Uterus (tissue), 4 donors: ENCODE results near the gene SUDS3. TPM values are rescaled to one million over a fixed set of nuclear protein-coding genes. Genes with fewer than 3 reads are reported as not detected.

Source experiments
- DNase-seq, 2 donors: peaks; one replicate each; pipeline ENCODE4 v3.0.0-alpha.2; 2019 to 2020
- H3K27ac ChIP-seq, 2 donors: fragments of 200-600 bp; sonication (generic); 1 replicate in 1 of 2; 2 replicates in 1 of 2; pipeline ENCODE4 v1.5.1; 2016 to 2018
- H3K27me3 ChIP-seq, 2 donors: fragments of 200-600 bp; sonication (generic); one replicate each; pipeline ENCODE4 v1.5.1; 2018 to 2019; ENCODE audit warnings: control low read depth in 1 of 2
- H3K36me3 ChIP-seq, 2 donors: fragments of 200-600 bp; sonication (generic); one replicate each; pipeline ENCODE4 v1.5.1; 2019; ENCODE audit warnings: control low read depth in 1 of 2
- H3K4me1 ChIP-seq, 2 donors: fragments of 200-600 bp; sonication (generic); one replicate each; pipeline ENCODE4 v1.5.1; 2018 to 2019; ENCODE audit warnings: control low read depth in 1 of 2
- H3K4me3 ChIP-seq, 2 donors: fragments of 200-600 bp; sonication (generic); 1 replicate in 1 of 2; 2 replicates in 1 of 2; pipeline ENCODE4 v1.5.1; 2018 to 2019; ENCODE audit warnings: mild to moderate bottlenecking in 1 of 2
- H3K9me3 ChIP-seq, 2 donors: fragments of 200-600 bp; sonication (generic); one replicate each; pipeline ENCODE4 v1.5.1; 2019; ENCODE audit warnings: control low read depth in 1 of 2
- POLR2A ChIP-seq, 2 donors: fragments of 450-650 bp; IDR thresholded peaks; one replicate each; pipeline ENCODE4 v1.6.1; 2016; ENCODE audit warnings: antibody characterized with exemption in 2 of 2, mild to moderate bottlenecking in 1 of 2, moderate library complexity in 1 of 2
- intact Hi-C: fragments of 100-400 bp; cut with DNase I; formaldehyde crosslinking; loops from one replicate; pipeline ENCODE4 v1.15.1; 2023; ENCODE audit warnings: low total_unique reads
- total RNA-seq, 4 donors: library from RNA; depleted of rRNA in 3 of 4; stranded (reverse); fragments of >200 nt in 3 of 4; gene quantifications; one replicate each; pipeline versions ENCODE4 v1.1.0 to v1.2.4, GENCODE V29; 2014 to 2023
- TF ChIP-seq, protein P1 (sequence below), 4 experiments: fragments of 200-600 bp in 2 of 4; fragments of 450-650 bp in 2 of 4; sonication (generic) in 2 of 4; IDR thresholded peaks; one replicate each; pipeline ENCODE4 v1.5.1; 2016 to 2019; ENCODE audit warnings: antibody characterized with exemption in 4 of 4, mild to moderate bottlenecking in 2 of 4, moderate library complexity in 1 of 4
- donor health status: DM: yes; HTN: yes; CAD: no.

Gene SUDS3
- total RNA-seq, 4 donors from 2014 or later, result 22.4 to 74.3 (median 30.7) TPM

DNA sequence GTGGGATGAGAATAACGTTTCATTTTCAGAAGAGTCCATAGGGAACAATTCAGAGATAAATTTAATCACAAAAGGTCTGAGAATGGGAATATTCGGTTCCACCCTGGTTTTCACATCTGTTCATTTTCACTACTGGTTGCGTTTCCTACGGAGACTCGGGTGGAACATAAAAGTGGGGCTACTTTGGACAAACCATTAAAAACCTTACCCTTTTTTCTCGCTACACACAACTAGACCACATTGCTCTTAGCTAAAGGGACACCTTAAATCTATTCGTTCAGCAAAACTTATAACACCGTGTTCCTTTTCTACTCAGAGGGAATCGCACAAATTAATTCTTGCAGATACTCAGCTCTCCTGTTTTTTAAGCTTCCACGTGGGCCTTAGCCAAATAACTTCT is 1.0 kb upstream of the SUDS3 start:
- Histone ChIP-seq H3K4me3 (peak overlapping the region in 1 of 2 donors; percentile 83), H3K9me3 (no peaks in the 10 kb centered on the region), H3K4me1 (peaks cover 0 to 7% of the 10 kb centered on the region in 2 donors), H3K27me3 (no peaks in the 10 kb centered on the region), H3K27ac (peak overlapping the region; percentile 94 to 97), H3K36me3 (no peaks in the 10 kb centered on the region)
- intact Hi-C loops, result loop anchor here (5.0 to 10.0 kb wide), 2 partner anchors 193 to 251 kb away; no protein-coding TSS in a partner anchor
- no peak for DNase-seq
- TF ChIP-seq, protein P1, sequence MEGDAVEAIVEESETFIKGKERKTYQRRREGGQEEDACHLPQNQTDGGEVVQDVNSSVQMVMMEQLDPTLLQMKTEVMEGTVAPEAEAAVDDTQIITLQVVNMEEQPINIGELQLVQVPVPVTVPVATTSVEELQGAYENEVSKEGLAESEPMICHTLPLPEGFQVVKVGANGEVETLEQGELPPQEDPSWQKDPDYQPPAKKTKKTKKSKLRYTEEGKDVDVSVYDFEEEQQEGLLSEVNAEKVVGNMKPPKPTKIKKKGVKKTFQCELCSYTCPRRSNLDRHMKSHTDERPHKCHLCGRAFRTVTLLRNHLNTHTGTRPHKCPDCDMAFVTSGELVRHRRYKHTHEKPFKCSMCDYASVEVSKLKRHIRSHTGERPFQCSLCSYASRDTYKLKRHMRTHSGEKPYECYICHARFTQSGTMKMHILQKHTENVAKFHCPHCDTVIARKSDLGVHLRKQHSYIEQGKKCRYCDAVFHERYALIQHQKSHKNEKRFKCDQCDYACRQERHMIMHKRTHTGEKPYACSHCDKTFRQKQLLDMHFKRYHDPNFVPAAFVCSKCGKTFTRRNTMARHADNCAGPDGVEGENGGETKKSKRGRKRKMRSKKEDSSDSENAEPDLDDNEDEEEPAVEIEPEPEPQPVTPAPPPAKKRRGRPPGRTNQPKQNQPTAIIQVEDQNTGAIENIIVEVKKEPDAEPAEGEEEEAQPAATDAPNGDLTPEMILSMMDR (IDR thresholded peaks at IDR 0.05), result no peak
- TF ChIP-seq POLR2A (IDR thresholded peaks at IDR 0.05), result no peak

DNA sequence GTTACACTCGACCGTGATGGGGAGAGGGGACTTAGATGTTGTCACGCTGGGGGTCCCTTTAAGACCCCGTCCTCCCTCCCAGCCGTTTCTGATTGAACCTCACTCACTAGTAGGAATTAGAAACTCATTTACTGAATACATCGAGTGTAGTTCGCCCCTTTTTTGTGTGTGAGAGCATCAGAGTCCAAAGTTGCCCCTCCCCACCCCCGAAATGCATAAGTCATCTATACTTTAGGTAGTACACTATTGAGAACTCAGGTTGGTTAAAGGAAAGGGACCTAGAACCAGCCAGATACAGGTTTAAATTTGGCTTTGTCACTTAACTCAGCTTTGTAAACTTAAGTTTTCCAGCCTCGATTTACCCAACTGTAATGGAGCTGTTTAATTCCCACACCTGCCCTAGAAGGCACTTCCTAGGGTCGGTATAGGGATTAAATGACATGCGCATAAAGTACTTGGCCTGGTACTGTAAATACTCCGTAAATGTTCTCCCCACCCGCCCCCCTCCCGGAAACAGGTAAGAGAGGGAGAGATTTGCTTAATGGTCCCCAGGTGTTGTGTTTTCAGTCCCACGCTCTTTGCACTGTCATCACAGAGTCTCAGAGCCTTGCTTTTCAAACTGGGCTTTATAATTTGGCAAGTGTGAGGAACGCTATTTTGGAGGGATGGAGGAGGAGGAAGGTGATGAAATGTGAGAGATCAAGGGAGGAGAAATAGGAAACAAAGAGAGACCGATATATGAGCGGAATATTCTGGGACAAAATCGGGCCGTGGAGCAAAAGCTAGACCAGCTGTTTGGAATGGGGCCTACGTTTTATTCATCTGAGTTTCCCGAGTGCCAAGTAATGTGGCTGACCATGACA is 897 bp downstream of the SUDS3 start:
- Histone ChIP-seq H3K27me3 (no peaks in the 10 kb centered on the region), H3K27ac (peak overlapping the region; percentile 94 to 97), H3K9me3 (no peaks in the 10 kb centered on the region), H3K36me3 (no peaks in the 10 kb centered on the region), H3K4me1 (peaks cover 0 to 7% of the 10 kb centered on the region in 2 donors), H3K4me3 (peak overlapping the region; percentile 66 to 83)
- TF ChIP-seq POLR2A (IDR thresholded peaks at IDR 0.05), result no peak
- TF ChIP-seq, protein P1 (IDR thresholded peaks at IDR 0.05), result no peak
- DNase-seq, result no peak
- intact Hi-C loops, result loop anchor here (5.0 to 10.0 kb wide), 2 partner anchors 195 to 252 kb away; no protein-coding TSS in a partner anchor

GRCh38 chr12:118377884-118378470 is 1.6 kb downstream of the SUDS3 start:
- peak overlapping the region in 1 of 2 donors; percentile 97 for H3K27ac ChIP-seq
- TF ChIP-seq, protein P1 (IDR thresholded peaks at IDR 0.05), result peak; percentile 81 to 97 (median 88)
- TF ChIP-seq POLR2A (IDR thresholded peaks at IDR 0.05), result no peak
- H3K27me3 ChIP-seq, result no peaks in the 10 kb centered on the region

GRCh38 chr12:118391424-118391823 is 15.1 kb downstream of the SUDS3 start:
- TF ChIP-seq, protein P1 (IDR thresholded peaks at IDR 0.05), result no peak
- TF ChIP-seq POLR2A (IDR thresholded peaks at IDR 0.05), result no peak
- Histone ChIP-seq H3K9me3 (no peaks in the 10 kb centered on the region), H3K27me3 (no peaks in the 10 kb centered on the region), H3K27ac (no peak overlapping the region), H3K4me3 (no peak overlapping the region), H3K4me1 (no peaks in the 10 kb centered on the region), H3K36me3 (no peaks in the 10 kb centered on the region)
- intact Hi-C loops, result no loop called here
- no peak for DNase-seq

More at GRCh38 chr12:118377884-118378470, 1.6 kb downstream of the SUDS3 start:
- Histone ChIP-seq H3K4me3 (peak overlapping the region; percentile 66 to 83), H3K4me1 (peaks cover 0 to 7% of the 10 kb centered on the region in 2 donors), H3K9me3 (no peaks in the 10 kb centered on the region), H3K36me3 (no peaks in the 10 kb centered on the region)
- DNase-seq, result peak; percentile 54 to 65
- intact Hi-C loops, result loop anchor here (5.0 to 10.0 kb wide), 2 partner anchors 196 to 253 kb away; no protein-coding TSS in a partner anchor

- H3K27ac ChIP-seq, result no peak overlapping the region
- no peaks in the 10 kb centered on the region for H3K36me3 ChIP-seq
Measured at GRCh38 chr12:118391836-118392235, 15.5 kb downstream of the SUDS3 start.

More at GRCh38 chr12:118391836-118392235, 15.5 kb downstream of the SUDS3 start:
- no peaks in the 10 kb centered on the region for H3K27me3 ChIP-seq
- TF ChIP-seq, protein P1 (IDR thresholded peaks at IDR 0.05), result no peak
- no peak for TF ChIP-seq POLR2A (IDR thresholded peaks at IDR 0.05)
- H3K4me3 ChIP-seq, result no peak overlapping the region
- H3K9me3 ChIP-seq, result no peaks in the 10 kb centered on the region
- intact Hi-C loops, result no loop called here
- DNase-seq, result no peak
- H3K4me1 ChIP-seq, result no peaks in the 10 kb centered on the region
